CD4-positive, alpha-beta T cell treated with Interleukin-4 for 1 hour (primary cell): ENCODE data around the gene DOCK2.
"Not testable (repeated sequence)": the region's sequence is repeated elsewhere in the genome, so short reads cannot be mapped to it uniquely, and the experiment has no call there.

Source experiments
- DNase-seq, 2 donors: peaks; one replicate each; pipeline ENCODE4 v3.0.0-alpha.2; 2020 to 2022

Gene DOCK2

DNA sequence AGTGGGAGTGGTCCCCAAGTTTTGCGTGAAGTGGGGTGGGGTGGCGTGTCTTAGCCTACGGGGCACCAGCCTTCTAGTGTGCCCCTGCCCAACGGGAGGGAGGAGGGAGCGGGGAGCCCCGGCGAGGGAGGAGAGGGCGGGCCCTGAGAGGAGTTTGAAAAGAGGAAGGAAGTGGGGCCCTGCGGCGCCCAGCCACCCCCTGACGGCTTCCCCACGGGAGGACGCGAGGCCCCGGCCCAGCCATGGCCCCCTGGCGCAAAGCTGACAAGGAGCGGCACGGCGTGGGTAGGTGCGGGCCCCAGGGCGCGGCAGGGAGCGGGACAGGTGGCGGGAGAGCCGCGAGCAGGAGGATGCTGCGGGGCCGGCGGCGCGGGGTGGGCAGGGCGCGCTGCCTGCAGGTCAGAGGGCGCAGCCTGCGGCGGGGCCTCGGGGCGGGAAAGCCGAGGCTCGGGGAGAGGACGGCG is at the start of gene DOCK2:
TSS of gene DOCK2 (plus strand) at position 191 of the 464 bp plus-strand sequence. CDS start at position 243, 52 bp downstream.
- DNase-seq: peak; percentile 67 to 74

DNA sequence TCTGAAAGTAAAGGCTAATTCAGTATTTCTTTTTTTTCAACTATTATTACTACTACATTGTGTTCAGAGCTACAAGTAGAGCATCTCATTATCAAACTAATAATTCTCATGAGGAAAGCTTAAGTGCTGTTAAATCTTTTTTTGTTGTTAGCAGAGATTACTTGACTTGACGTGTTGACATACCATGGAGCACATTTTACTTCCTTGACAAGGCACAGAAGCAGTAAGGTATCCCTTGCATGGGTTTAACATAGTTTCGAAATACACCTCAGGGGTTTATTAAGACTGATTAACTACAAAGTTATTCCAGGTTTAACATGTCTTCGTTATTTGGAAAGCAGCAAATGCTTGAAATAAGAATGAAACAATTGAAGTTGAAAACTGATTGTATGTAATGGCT is 46.5 kb upstream of the DOCK2 start:
- DNase-seq: no peak

DNA sequence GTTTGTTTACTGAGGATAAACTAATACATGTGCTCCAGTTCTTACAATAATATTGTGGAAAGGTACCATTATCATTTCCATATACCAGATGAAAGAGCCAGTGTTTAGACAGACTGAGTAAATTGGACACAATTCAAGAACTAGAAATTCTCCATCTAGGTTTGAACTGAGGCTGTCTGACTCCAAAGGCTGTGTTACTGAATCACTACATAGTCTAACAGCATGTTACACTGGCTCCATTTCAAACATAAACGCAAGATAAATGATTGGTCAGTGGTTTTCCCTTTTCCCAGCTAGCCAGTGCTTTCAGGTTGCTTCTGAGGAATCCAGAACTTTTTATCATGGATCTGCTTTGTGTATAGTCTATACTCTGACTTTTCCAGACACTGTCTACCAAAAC is 45.4 kb upstream of the DOCK2 start:
- no peak for DNase-seq

DNA sequence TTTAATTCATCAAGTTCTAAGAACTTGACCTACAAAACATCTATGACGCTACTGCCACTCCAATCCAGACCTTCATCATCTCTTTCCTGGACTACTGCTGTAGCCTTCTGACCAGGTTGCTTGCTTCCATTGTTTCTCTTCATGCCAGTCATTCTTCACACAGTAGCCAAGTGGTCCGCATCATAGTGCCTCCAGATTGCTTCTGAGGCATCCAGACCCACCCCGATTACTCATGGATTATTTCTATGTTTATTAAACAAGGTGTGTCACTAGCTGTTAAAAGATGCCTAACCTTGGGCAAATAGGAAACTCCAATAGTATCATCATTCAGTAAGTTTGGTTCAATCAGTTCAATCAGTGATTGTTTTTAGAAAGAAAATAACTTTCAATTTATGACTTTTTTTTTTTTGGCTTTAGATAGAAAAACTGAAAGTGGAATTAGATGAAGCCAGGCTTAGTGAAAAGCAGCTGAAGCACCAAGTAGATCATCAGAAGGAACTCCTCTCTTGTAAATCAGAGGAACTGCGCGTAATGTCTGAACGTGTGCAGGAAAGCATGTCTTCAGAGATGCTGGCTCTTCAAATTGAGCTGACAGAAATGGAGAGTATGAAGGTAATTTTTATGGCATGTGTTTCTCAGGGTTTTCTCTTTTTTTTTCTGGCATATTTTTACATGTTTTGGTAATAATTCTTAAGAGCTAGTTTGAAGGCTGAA is 44.0 kb upstream of the DOCK2 start:
- DNase-seq: no peak

DNA sequence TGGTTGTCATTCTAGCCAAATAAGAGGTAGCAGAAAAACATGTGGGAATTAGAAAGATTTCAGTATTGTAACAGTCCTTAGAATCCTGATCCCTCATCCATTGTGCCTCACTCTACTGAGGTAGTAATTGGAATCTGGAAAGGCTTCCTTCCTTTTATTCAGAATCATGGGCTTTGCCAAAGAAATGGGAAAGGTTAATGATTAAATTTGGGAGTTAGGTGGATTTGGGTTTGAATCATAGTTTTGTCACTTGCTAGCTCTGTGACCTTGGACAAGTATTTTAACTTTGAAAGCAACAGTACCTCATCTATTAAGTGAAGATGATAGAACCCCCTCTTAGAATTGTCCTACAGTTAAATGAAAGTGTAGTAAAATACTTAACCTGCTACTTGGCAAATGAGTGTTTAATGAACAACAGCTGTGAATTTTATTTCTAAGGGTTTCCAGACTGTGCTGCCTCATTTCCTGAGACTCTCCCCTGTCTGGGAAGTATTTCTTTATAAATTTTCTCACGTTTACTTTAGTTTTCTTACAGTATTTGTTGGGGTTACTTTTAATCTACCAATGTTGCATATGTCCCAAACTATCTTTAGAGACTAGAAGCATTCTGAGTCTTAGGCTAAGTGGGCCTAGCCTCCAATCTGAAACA is 41.8 kb upstream of the DOCK2 start:
- DNase-seq: no peak

DNA sequence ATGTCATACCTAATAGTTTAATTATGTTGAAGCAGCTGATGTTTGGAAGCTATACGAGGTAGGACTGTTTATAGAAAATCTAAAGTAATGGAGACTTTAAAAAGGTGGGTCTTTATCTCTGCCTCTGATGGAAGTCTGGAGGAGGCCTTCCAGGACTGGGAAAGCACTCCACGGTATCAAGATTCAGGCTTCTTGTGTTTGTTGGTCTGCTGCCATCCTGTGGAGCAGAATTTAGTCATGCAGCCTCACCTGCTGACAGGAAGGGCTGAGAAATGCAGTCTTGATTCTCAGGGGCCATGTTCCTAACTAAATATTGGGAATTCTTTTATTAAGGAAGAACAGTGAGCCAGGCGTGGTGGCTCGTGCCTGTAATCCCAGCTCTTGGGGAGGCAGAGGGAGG is 37.6 kb upstream of the DOCK2 start:
- no peak for DNase-seq

DNA sequence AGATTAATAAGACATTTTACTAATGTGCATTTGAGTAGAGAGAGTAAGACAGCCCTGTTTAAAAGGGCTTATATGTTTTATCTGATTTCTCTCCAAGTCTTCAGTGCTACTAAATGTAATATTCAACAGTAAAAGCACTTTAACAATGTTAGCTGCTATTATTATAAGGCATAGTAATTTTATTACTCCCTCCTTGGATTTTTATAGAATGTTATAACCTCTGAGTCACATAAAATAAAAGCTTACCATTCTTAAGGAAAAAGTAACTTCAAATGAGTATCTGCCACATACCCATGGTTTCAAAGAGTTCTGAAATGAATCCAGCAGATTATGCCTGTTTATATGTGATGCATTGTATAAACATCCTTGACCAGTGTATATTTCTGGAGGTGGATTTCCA is 34.5 kb upstream of the DOCK2 start:
- no peak for DNase-seq

DNA sequence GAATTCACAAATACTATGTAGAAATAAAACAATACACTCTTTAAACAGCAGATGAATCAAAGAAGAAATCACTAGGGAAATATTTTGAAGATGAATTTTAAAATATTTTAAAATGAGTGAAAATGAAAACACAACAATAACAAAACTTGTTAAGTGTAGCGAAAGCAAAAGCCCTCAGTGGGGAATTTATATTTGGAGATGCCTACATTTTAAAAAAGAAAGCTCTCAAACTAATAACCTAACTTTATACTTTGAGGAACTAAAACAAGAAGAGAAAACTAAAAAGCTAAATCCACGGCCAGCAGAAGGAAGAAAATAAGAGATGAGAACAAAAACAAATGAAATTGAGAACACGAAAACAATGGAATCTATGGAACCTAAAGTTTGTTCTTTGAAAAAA is 30.8 kb upstream of the DOCK2 start:
- DNase-seq: no peak

DNA sequence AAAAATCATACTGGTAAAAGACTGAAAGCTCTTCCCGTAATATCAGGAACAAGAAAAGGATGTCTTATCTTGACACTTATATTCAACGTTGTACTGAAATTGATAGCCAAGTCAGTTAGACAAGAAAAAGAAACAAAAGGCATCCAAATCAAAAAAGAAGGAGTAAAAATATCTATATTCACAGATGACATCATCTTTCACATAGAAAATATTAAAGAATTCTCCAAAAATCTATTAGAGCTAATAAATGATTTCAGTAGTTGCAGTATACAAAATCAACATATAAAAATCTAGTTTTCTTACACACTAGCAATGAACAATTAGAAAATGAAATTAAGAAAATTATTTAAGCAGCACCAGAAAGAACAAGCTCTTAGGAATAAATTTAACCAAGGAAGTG is 29.2 kb upstream of the DOCK2 start:
- DNase-seq: no peak

DNA sequence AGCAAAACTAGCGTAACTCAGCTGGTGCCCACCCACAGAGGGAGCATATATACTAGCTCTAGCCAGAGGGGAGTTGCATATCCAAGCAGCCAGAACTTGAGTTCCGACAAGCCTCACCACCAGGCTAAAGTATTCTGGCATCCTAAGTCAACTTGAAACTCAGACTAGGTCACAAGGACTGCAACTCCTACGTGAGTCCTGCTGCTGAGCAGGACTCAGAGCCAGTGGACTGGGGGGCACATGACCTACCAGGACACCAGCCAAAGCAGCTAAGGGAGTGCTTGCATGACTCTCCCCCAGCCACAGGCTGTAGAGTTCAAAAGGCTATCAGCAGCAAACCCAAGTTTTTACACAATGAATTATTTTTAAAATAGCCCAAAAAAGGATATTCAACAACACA is 27.4 kb upstream of the DOCK2 start:
- no peak for DNase-seq

DNA sequence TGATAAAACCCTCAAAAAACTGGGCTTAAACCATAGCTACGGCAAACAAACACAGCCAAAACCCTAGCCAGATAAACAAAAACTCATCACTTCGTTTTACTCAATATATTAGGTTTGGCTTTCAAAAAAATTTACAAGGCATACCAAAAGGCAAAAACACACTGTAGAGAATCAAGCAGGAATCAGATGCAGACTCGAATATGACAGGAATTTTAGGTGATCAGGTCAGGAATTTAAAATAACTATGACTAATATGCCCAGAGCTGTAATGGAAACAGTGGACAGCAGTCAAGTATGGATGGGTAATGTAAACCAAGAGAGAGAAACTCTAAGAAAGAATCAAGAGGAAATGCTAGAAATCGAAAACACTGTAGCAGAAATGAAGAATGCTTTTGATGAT is 26.5 kb upstream of the DOCK2 start:
- DNase-seq: no peak

DNA sequence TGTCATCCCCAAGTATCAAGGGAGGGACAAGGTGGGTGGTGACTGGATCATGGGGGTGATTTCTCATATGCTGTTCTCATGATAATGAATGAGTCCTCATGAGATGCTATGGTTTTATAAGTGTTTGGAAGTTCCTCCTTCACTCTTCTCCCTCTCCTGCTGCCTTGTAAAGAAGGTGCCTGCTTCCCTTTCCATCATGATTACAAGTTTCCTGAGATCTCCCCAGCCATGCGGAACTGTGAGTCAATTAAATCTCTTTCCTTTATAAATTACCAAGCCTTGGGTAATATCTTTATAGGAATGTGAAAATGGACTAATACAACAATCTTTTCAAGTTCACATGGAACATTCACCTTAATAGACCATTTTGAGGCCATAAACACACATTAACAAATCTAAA is 21.5 kb upstream of the DOCK2 start:
- DNase-seq: no peak

DNA sequence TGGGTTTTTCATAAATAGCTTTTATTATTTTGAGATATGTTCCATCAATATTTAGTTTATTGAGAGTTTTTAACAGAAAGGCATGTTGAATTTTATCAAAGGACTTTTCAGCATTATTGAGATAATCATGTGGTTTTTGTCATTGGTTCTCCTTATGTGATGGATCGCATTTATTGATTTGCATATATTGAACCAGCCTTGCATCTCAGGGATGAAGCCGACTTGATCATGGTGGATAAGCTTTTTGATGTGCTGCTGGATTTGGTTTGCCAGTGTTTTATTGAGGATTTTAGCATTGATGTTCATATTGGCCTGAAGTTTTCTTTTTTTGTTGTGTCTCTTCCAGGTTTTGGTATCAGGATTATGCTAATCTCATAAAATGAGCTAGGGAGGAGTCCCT is 12.8 kb upstream of the DOCK2 start:
- not testable (repeated sequence) for DNase-seq

DNA sequence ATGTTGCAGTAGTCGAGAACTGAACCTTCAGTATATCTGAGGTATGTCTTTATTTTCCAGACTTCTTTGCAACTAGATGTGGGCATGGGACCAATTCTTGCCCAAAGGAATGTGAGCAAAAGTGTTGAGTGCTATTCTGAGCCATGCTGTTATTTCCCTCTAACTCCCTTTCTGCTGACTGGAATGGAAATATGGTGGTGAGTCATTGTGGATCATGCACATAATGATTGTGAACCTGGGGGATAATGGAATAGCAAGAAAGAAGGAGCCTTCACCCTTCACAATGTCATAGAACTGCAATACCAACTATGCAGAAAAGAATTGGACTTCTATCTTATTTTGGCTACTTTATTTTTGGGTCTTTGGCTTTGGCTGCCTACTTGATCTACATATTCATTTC is 10.3 kb upstream of the DOCK2 start:
- DNase-seq: no peak

DNA sequence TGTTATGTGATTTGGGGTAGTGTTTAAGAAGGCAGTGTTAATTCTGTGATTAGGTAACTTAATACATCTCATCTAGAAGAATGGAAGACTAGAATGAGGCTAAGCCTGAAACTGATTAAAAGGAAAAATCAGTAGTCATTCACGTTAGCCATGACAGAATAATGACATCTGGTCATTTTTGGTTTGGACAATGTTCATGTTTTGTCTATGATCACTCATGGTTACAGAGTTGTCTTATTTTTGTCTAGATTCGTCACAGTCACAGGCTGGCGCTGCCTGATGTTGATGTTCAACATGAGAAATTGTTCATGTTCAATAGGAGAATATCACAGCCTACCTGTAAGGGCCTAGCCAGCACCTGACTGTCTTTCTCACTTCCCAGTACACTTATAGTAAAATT is 9.5 kb upstream of the DOCK2 start:
- no peak for DNase-seq

DNA sequence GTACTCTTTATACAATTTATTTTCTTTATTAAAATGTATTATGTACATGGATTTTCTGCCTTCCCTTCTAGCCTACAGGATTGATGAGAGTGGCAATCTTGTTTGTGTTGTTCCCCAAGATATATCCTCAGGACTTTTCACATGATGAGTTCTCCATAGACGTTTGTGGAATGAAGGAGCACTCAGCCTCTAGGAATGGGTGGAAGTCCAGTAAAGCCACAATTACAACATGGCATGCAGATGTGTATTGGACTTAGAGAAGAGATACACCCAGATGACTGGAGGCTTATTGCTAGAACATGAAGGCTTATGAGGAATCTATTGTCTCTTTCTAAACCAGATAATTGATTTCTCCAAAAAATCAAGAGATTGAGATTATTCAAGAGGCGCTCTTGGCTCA is 8.2 kb upstream of the DOCK2 start:
- DNase-seq: no peak

DNA sequence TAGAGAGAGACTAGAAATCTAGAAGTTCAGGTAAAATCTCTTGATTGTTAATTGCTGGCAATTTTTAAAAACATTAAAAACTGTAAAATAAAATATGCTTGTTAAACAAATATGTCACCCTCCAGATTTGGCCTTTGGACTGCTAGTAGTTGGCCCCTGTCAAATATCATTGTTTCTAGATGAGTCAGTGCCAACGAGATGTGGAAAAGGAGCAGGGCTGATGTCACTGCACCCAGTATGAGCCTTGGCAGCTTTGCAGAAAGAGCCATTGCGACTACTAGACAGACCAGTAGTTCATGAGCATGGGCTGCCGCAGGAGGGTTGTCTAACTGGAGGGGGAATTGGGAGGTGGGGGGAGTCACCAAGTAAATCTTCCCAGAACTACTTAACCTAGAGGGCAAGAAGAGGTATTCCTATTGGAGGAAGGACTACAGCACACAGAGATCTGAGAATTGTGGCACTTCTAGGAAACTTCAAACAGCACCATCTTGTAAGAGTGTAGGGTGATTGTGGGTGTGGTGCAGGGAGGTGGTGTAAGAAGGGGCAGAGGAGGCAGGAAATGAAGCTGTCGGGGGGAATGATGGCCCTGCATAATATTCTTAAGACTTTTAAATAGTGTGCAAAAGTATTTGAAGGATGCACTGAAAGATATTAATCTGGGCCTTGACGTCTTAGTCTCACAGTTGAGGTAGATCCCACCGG is 7.1 kb upstream of the DOCK2 start:
- DNase-seq: no peak

DNA sequence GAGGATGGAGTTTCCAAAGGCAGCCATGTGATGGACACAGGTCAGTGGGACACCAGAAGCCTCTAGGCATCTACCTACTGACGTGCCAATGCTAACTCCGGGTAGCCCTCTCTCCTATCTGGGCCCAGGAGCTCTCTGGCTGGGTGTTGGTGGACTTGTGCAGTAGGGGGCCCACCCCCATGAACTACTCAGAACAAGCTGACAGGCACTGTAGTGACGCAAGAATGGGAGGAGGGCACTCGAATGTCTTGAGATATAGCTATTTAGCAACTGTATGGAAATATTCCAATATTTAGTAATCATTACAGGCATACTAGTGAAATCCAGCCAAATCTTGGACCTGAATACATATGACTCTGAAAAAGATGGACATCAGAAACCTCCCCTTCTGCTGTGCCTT is 5.7 kb upstream of the DOCK2 start:
- DNase-seq: no peak

DNA sequence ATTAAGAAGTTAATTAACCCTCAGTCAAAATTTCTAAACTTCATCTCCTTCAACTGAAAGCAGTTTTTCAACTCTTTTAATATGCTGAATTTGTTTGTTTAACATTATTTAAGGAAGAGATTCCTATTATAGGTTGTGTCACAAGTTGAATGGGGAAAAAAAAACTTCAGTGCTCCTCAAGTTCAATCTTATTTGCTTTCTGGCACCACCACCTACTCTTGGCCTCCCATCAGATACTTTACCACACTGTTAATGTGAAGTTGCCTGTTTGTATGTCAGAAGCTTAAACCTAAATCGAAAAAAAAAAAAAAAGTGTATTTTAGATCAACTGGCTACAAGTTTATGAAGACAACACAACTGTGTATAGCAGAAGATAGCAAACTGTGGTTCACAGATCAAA is 4.1 kb upstream of the DOCK2 start:
- DNase-seq: no peak

DNA sequence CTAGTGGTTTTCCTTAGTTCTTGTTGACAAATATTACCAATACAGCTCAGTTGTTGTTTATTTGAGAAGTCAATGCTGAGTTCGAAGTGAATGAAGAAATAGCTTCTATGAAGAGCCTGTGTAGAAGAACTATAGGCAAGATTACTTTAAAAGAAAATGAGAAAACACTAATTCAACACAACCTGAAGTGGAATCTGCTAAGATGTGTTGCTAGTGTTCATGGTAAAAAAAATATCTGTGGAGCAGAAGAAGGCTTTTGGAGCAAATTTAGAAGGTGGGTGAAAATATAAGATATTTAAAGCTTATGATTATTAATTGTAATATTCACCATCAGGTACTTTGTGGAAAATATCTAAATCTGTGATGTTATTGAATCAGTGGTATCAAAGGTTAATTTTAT is 2.5 kb upstream of the DOCK2 start:
- no peak for DNase-seq

DNA sequence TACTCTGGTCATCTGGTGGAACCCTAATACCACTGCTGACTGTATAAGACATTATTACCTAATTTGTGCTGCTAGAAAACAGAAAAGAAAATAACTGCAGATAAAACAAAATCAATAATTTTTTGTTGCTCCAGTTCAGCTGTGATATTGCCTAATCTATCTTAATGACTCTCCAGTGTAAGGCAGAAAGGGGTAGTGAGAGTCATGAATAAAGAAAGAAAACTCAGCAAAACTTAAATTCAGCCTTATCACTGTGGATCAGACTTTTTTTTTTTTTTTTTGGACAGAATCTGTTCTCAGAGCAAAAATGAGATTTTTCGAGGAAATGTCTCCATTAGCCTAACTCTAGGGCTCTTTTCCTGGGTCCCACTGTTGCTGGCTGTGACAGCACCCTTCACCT is 1.1 kb upstream of the DOCK2 start:
- no peak for DNase-seq

DNA sequence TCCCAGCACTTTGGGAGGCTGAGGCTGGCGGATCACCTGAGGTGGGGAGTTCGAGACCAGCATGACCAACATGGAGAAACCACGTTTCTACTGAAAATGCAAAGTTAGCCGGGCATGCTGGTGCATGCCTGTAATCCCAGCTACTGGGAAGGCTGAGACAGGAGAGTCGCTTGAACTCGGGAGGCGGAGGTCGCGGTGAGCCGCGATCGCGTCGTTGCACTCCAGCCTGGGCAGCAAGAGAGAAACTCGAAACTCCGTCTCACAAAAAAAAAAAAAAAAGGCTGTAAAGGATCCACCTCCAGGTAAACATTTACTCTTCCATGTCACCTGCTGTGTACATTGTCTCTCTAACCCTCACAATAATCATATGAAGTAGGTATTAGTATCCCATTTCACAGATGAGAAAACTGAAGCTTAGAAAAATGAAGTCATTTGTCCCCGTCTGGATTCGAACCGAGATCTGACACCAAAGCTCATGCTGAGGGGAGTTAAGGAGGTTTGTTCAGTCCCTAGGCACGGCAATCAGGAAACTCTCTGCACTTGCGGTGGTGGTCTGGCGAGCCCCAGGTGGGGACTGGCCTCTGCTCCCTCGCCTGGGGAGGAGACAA is 494 bp upstream of the DOCK2 start:
- DNase-seq: no peak

DNA sequence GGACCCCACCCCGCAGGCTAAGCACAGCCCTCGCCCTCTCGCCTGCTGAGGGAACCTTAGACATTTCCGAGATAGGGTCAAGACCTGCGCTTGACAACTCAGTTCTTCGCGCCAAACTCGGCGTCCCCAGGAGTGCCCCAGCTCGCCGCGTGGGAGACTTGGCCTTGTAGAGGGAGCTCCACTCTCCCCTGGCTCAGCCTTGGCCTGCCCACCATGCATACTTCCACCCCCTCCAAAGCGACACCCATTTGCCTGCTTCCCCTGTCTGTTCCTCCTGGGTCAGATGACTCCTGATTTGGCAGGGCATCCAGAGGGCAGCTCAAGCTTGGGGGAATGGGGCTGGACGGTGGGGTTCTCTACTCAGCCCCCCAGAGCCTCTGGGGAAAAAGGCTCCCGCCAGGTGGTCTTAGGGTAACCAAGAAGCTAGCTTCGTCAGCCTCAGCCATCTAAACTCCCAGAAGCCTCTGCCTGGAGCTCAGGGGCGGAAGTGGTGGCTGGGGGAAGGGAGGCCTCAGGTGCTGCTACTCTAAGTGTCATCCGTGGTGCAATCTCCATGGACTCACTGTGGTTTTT is 560 bp downstream of the DOCK2 start:
- peak; percentile 71 to 75 for DNase-seq
